ENCODE results near the gene LDLRAD4. TPM values are rescaled to one million over a fixed set of nuclear protein-coding genes. Genes with fewer than 3 reads are reported as not detected.

Gene LDLRAD4
- total RNA-seq, 1 donor from 2014 or later: 34.1 TPM

DNA sequence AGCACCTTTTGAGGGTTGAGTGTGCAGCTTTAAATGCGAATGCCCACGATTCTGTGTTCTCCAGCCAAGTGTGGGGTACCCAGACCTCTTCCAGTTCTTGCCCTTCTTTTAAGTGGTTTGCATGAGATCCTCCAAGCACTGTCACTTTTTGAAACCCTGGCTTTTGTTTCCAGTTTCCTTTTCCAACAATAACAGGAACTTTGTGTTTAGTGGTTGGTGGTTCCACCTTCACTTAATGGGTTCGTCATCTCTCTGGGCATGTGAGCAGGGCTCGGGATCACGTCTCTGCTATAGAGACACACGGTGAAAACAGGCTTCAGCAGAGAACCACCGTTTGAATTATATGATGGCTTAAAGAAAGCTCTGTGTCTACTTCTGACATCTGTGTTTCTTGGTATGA lies 197.6 kb downstream of the LDLRAD4 start:
- peaks cover 7% of the 10 kb centered on the region for H3K27me3 Mint-ChIP-seq (ENCODE audit: unreplicated experiment)
- H3K27ac Mint-ChIP-seq (ENCODE audit: unreplicated experiment): peak overlapping the region; percentile 57
- peaks cover 5% of the 10 kb centered on the region for H3K9me3 Mint-ChIP-seq (ENCODE audit: unreplicated experiment)
- no peak overlapping the region for H3K4me3 Mint-ChIP-seq (ENCODE audit: unreplicated experiment)
- DNase-seq (ENCODE audit: low spot score): no peak
- H3K36me3 Mint-ChIP-seq (ENCODE audit: low read depth, unreplicated experiment): peaks cover 16% of the 10 kb centered on the region
- TF ChIP-seq, protein P1, sequence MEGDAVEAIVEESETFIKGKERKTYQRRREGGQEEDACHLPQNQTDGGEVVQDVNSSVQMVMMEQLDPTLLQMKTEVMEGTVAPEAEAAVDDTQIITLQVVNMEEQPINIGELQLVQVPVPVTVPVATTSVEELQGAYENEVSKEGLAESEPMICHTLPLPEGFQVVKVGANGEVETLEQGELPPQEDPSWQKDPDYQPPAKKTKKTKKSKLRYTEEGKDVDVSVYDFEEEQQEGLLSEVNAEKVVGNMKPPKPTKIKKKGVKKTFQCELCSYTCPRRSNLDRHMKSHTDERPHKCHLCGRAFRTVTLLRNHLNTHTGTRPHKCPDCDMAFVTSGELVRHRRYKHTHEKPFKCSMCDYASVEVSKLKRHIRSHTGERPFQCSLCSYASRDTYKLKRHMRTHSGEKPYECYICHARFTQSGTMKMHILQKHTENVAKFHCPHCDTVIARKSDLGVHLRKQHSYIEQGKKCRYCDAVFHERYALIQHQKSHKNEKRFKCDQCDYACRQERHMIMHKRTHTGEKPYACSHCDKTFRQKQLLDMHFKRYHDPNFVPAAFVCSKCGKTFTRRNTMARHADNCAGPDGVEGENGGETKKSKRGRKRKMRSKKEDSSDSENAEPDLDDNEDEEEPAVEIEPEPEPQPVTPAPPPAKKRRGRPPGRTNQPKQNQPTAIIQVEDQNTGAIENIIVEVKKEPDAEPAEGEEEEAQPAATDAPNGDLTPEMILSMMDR (IDR thresholded peaks at IDR 0.05; ENCODE audit: unreplicated experiment): no peak
- peaks cover 15% of the 10 kb centered on the region for H3K4me1 Mint-ChIP-seq (ENCODE audit: unreplicated experiment)

DNA sequence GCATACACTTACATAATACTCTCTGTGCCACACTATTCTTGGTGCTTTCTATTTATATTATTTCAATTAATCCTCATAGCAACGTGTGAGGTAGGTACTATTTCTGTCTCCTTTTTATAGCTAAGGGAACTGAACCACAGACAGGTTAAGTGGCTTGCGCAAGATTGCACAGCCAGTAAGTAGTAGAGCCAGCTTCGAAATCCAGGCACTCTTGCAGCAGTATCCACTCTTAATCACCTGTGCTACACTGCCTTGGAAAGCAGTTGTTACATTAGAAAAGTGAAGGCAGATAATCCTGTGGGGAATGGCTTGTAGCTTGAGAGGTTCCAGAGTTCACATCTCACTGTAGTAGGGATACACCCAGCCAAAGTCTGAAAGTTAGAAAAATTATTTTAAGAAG lies 198.3 kb downstream of the LDLRAD4 start:
- Mint-ChIP-seq H3K27ac (ENCODE audit: unreplicated experiment) (no peak overlapping the region), H3K4me3 (ENCODE audit: unreplicated experiment) (no peak overlapping the region), H3K36me3 (ENCODE audit: low read depth, unreplicated experiment) (peaks cover 11% of the 10 kb centered on the region), H3K9me3 (ENCODE audit: unreplicated experiment) (peaks cover 5% of the 10 kb centered on the region), H3K4me1 (ENCODE audit: unreplicated experiment) (peaks cover 15% of the 10 kb centered on the region), H3K27me3 (ENCODE audit: unreplicated experiment) (peaks cover 7% of the 10 kb centered on the region)
- TF ChIP-seq, protein P1 (IDR thresholded peaks at IDR 0.05; ENCODE audit: unreplicated experiment): no peak
- DNase-seq (ENCODE audit: low spot score): no peak

DNA sequence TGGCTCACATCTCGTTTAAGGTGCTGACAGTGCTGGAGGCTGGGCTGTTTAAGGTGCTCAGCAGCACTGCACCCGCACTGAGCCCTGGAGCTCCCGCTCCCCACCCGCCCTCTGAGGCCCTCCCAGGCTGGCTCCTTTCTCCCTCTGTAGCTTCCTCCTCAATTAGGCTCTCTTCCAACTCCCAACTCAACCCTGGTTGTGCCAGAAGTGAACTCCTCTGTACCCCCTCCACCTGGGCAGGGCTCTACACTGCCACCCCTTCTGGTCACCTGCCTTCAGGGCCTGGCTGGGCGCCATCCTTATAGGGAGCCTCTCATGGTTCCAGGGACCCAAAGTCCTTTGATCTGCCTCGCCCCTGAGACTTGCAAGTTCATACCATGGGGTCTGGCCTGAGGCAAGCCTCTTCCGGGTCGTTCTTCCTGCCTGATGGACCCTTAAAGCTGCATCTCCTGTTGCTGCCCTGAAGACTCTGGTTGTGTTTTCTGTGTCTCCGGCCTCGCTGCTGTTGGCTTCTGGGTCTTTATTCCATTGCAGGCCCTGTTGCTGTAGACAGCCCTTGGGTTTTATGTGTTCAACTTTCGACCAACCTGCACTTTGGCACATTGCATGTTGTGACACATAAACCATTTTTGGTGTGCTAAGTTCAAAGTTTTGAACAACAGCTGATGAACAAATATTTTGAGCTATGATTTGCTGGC lies 199.6 kb downstream of the LDLRAD4 start:
- Mint-ChIP-seq H3K4me1 (ENCODE audit: unreplicated experiment) (peaks cover 15% of the 10 kb centered on the region), H3K27ac (ENCODE audit: unreplicated experiment) (peak overlapping the region; percentile 8), H3K9me3 (ENCODE audit: unreplicated experiment) (no peaks in the 10 kb centered on the region), H3K4me3 (ENCODE audit: unreplicated experiment) (no peak overlapping the region), H3K27me3 (ENCODE audit: unreplicated experiment) (peaks cover 7% of the 10 kb centered on the region), H3K36me3 (ENCODE audit: low read depth, unreplicated experiment) (peaks cover 5% of the 10 kb centered on the region)
- no peak for DNase-seq (ENCODE audit: low spot score)
- TF ChIP-seq, protein P1 (IDR thresholded peaks at IDR 0.05; ENCODE audit: unreplicated experiment): no peak

DNA sequence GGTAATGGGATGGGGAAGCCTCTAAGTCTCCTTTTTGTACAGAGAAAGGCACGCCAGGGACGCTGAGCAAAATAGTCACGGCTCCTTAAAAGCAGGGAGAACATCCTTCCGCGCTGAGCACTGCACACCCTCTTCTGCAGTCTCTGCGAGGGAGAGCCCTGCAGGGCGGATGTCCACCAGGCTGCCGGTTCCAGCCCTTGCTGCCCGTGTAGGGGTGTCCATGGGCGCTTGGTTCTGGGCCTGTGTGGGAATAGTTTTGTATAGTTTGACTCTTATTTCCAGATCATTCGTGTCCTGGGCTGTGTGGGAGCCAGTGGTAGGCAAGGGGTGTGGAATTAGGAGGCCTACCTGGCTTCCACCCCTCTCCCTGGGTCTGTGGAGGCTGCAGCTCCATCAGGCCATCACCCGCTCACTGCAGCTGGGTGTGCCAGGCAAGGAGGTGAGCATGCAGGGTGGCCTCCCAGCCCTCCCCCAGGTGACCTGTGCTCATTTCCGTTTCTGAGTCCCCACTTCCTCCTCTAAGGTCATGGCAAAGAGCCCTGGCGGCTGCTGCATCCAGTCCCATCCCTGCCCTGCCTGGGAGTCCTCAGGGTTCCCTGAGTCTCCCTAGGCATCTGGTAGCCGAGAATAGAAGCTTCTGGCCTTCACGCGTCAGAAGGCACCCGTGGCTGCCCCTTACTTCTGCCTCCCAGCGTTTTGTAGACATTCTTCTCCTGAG lies 202.6 kb downstream of the LDLRAD4 start:
- TF ChIP-seq, protein P1 (IDR thresholded peaks at IDR 0.05; ENCODE audit: unreplicated experiment): no peak
- Mint-ChIP-seq H3K27ac (ENCODE audit: unreplicated experiment) (no peak overlapping the region), H3K27me3 (ENCODE audit: unreplicated experiment) (peaks cover 7% of the 10 kb centered on the region), H3K4me3 (ENCODE audit: unreplicated experiment) (no peak overlapping the region), H3K36me3 (ENCODE audit: low read depth, unreplicated experiment) (peaks cover 7% of the 10 kb centered on the region), H3K4me1 (ENCODE audit: unreplicated experiment) (peaks cover 18% of the 10 kb centered on the region), H3K9me3 (ENCODE audit: unreplicated experiment) (no peaks in the 10 kb centered on the region)
- no peak for DNase-seq (ENCODE audit: low spot score)
